Osteocyte (in vitro differentiated cells): ENCODE results near the gene HES3. TPM values are rescaled to one million over a fixed set of nuclear protein-coding genes. Genes with fewer than 3 reads are reported as not detected.

Experiments
- DNase-seq: peaks from one replicate; pipeline ENCODE4 v3.0.0; 2021; ENCODE audit warnings: mixed read lengths; ENCODE audit not compliant: unreplicated experiment; ENCODE audit errors: extremely low spot score
- H3K27ac Mint-ChIP-seq: one replicate; pipeline ENCODE4 v1.8.0; 2021; ENCODE audit warnings: mild to moderate bottlenecking, mixed read lengths; ENCODE audit not compliant: unreplicated experiment
- H3K27me3 Mint-ChIP-seq: one replicate; pipeline ENCODE4 v1.8.0; 2021; ENCODE audit warnings: mixed read lengths; ENCODE audit not compliant: unreplicated experiment
- H3K36me3 Mint-ChIP-seq: one replicate; pipeline ENCODE4 v1.8.0; 2021; ENCODE audit warnings: mixed read lengths; ENCODE audit not compliant: unreplicated experiment
- H3K4me1 Mint-ChIP-seq: one replicate; pipeline ENCODE4 v1.8.0; 2021; ENCODE audit warnings: mixed read lengths; ENCODE audit not compliant: unreplicated experiment
- H3K4me3 Mint-ChIP-seq: one replicate; pipeline ENCODE4 v1.8.0; 2021; ENCODE audit warnings: mild to moderate bottlenecking, moderate library complexity, mixed read lengths; ENCODE audit not compliant: unreplicated experiment
- H3K9me3 Mint-ChIP-seq: one replicate; pipeline ENCODE4 v1.8.0; 2021; ENCODE audit warnings: mixed read lengths; ENCODE audit not compliant: unreplicated experiment
- CTCF ChIP-seq: fragments of 200-600 bp; sonication (generic); IDR thresholded peaks from 2 replicates; pipeline ENCODE4 v1.5.0; 2021; ENCODE audit warnings: antibody characterized with exemption, mild to moderate bottlenecking, moderate library complexity
- total RNA-seq: library from RNA; stranded (reverse); gene quantifications from 2 replicates; pipeline ENCODE4 v1.2.1, GENCODE V29; 2021

Gene HES3
- total RNA-seq, 1 donor from 2014 or later = not detected

- Mint-ChIP-seq H3K4me3 (no peak overlapping the region), H3K27me3 (no peaks in the 10 kb centered on the region), H3K9me3 (no peaks in the 10 kb centered on the region), H3K4me1 (peaks cover 1% of the 10 kb centered on the region), H3K36me3 (no peaks in the 10 kb centered on the region), H3K27ac (no peak overlapping the region)
- TF ChIP-seq CTCF = no peak
- no peak for DNase-seq
Measured at GRCh38 chr1:6281511-6282402, 37.8 kb downstream of the HES3 start.

GRCh38 chr1:6282577-6283270, 38.7 kb downstream of the HES3 start:
- H3K27ac Mint-ChIP-seq = no peak overlapping the region
- no peak for TF ChIP-seq CTCF

GRCh38 chr1:6285336-6285735, 41.4 kb downstream of the HES3 start:
- no peak for TF ChIP-seq CTCF
- no peaks in the 10 kb centered on the region for H3K36me3 Mint-ChIP-seq
- H3K27me3 Mint-ChIP-seq = no peaks in the 10 kb centered on the region
- H3K9me3 Mint-ChIP-seq = no peaks in the 10 kb centered on the region
- DNase-seq = no peak
- no peak overlapping the region for H3K27ac Mint-ChIP-seq
- no peak overlapping the region for H3K4me3 Mint-ChIP-seq
- H3K4me1 Mint-ChIP-seq = peaks cover 1% of the 10 kb centered on the region

More at GRCh38 chr1:6282577-6283270, 38.7 kb downstream of the HES3 start:
- Mint-ChIP-seq H3K9me3 (no peaks in the 10 kb centered on the region), H3K27me3 (no peaks in the 10 kb centered on the region), H3K36me3 (no peaks in the 10 kb centered on the region), H3K4me3 (no peak overlapping the region), H3K4me1 (peaks cover 1% of the 10 kb centered on the region)
- DNase-seq = no peak

GRCh38 chr1:6286266-6286665, 42.3 kb downstream of the HES3 start:
- Mint-ChIP-seq H3K27ac (no peak overlapping the region), H3K36me3 (no peaks in the 10 kb centered on the region), H3K9me3 (no peaks in the 10 kb centered on the region), H3K27me3 (no peaks in the 10 kb centered on the region), H3K4me3 (no peak overlapping the region), H3K4me1 (peaks cover 1% of the 10 kb centered on the region)
- DNase-seq = no peak
- TF ChIP-seq CTCF = no peak

GRCh38 chr1:6287029-6287428, 43.0 kb downstream of the HES3 start:
- H3K4me3 Mint-ChIP-seq = no peak overlapping the region
- no peaks in the 10 kb centered on the region for H3K9me3 Mint-ChIP-seq
- H3K27me3 Mint-ChIP-seq = no peaks in the 10 kb centered on the region
- no peak for TF ChIP-seq CTCF
- no peak for DNase-seq
- H3K4me1 Mint-ChIP-seq = no peaks in the 10 kb centered on the region
- H3K36me3 Mint-ChIP-seq = no peaks in the 10 kb centered on the region
- H3K27ac Mint-ChIP-seq = no peak overlapping the region
